Fibroblast of mammary gland (primary cell): ENCODE data around the gene CDH13.

Experiments
- DNase-seq: peaks from one replicate; pipeline ENCODE4 v3.0.0-alpha.2; 2010; ENCODE audit warnings: low read depth
- H3K4me3 ChIP-seq: 2 replicates; pipeline ENCODE4 v1.5.1; 2011; ENCODE audit warnings: low read depth, mild to moderate bottlenecking, low read length, moderate library complexity; ENCODE audit not compliant: control insufficient read depth
- TF ChIP-seq, protein P1 (sequence below): conservative IDR thresholded peaks from 2 replicates; pipeline ENCODE4 v1.5.1; 2011; ENCODE audit warnings: low read depth, low read length, inconsistent platforms; ENCODE audit not compliant: control insufficient read depth, insufficient read depth

Gene CDH13

GRCh38 chr16:83541231-83541630 lies 914.5 kb downstream of the CDH13 start:
- DNase-seq = no peak
- TF ChIP-seq, protein P1, sequence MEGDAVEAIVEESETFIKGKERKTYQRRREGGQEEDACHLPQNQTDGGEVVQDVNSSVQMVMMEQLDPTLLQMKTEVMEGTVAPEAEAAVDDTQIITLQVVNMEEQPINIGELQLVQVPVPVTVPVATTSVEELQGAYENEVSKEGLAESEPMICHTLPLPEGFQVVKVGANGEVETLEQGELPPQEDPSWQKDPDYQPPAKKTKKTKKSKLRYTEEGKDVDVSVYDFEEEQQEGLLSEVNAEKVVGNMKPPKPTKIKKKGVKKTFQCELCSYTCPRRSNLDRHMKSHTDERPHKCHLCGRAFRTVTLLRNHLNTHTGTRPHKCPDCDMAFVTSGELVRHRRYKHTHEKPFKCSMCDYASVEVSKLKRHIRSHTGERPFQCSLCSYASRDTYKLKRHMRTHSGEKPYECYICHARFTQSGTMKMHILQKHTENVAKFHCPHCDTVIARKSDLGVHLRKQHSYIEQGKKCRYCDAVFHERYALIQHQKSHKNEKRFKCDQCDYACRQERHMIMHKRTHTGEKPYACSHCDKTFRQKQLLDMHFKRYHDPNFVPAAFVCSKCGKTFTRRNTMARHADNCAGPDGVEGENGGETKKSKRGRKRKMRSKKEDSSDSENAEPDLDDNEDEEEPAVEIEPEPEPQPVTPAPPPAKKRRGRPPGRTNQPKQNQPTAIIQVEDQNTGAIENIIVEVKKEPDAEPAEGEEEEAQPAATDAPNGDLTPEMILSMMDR = no peak
- no peak overlapping the region for H3K4me3 ChIP-seq

DNA sequence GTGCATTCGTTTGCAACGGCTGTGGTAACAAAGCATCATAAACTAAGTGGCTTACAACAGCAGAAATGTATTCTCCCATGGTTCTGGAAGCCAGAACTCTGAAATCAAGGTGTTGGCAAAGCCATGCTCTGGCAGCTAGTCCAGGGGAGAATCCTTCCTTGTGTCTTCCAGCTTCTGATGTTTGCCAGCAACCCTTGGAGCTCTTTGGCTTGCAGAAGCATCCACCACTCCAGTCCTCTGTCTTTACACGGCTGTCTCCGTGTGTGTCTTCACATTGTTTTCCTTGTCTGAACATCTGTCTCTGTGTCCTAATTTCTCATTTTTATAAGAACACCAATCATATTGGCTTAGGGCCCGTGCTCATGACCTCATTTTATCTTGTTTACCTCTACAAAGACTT lies 915.7 kb downstream of the CDH13 start:
- no peak for DNase-seq
- H3K4me3 ChIP-seq = no peak overlapping the region
- TF ChIP-seq, protein P1 = no peak

GRCh38 chr16:83549316-83550182 lies 922.8 kb downstream of the CDH13 start:
- no peak for DNase-seq
- TF ChIP-seq, protein P1 = no peak
- no peak overlapping the region for H3K4me3 ChIP-seq

- TF ChIP-seq, protein P1 = no peak
- H3K4me3 ChIP-seq = no peak overlapping the region
- no peak for DNase-seq
Measured at GRCh38 chr16:83550183-83550569, 923.4 kb downstream of the CDH13 start.

GRCh38 chr16:83552228-83552627 lies 925.5 kb downstream of the CDH13 start:
- DNase-seq = peak; percentile 33
- no peak overlapping the region for H3K4me3 ChIP-seq
- TF ChIP-seq, protein P1 = no peak

DNA sequence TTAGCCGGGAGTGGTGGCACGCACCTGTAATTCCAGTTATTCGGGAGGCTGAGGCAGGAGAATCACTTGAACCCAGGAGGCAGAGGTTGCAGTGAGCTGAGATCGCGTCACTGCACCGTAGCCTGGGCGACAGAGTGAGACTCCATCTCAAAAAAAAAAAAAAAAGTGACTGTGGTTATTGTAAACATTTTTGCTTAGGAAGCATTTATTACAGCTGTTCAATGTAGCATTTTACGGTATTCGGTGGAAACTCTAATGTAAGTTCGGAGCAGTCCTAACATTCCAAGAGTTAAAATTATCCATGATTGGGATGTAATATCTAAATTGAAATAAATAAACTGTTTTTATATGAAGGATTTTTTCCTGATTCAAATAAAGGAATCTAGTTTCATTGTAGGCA lies 926.2 kb downstream of the CDH13 start:
- H3K4me3 ChIP-seq = no peak overlapping the region
- TF ChIP-seq, protein P1 = no peak
- DNase-seq = no peak
